K562 (cell line): ENCODE measurements around the gene TBL2. TPM values are rescaled to one million over a fixed set of nuclear protein-coding genes. Genes with fewer than 3 reads are reported as not detected.
A peak's percentile ranks its signal among the peaks of the same experiment; 100 is the strongest.

Experiments
- CBX3 ChIP-seq, 2 experiments: IDR thresholded peaks; 1 replicate in 1 of 2; 2 replicates in 1 of 2; pipeline ENCODE4 v1.6.1; 2012; ENCODE audit warnings: inconsistent platforms in 2 of 2, low read length in 2 of 2, borderline replicate concordance in 1 of 2, control low read depth in 1 of 2
- MTA3 ChIP-seq: fragments of 450-650 bp; formaldehyde crosslinking; IDR thresholded peaks from 2 replicates; pipeline ENCODE4 v1.6.1; 2017; ENCODE audit warnings: mild to moderate bottlenecking, borderline replicate concordance
- PML ChIP-seq: IDR thresholded peaks from 2 replicates; pipeline ENCODE4 v1.6.1; 2012; ENCODE audit warnings: low read length, inconsistent platforms
- POLR2G ChIP-seq: fragments of 200-400 bp; formaldehyde crosslinking; IDR thresholded peaks from 2 replicates; pipeline ENCODE4 v1.6.1; 2017; ENCODE audit warnings: low read depth, mild to moderate bottlenecking, antibody characterized with exemption, low read length, moderate library complexity
- RNF2 ChIP-seq: sonication (generic); IDR thresholded peaks from 2 replicates; pipeline ENCODE4 v1.6.1; 2016
- SAFB ChIP-seq: fragments of 200-400 bp; formaldehyde crosslinking; IDR thresholded peaks from 2 replicates; pipeline ENCODE4 v1.6.1; 2017; ENCODE audit warnings: low read depth, low read length, borderline replicate concordance
- SMARCE1 ChIP-seq: fragments of 450-650 bp; IDR thresholded peaks from 2 replicates; pipeline ENCODE4 v1.7.1; 2016; ENCODE audit warnings: mild to moderate bottlenecking
- SRSF7 ChIP-seq: fragments of 200-400 bp; formaldehyde crosslinking; optimal IDR thresholded peaks from 2 replicates; pipeline ENCODE3; 2017; ENCODE audit warnings: mild to moderate bottlenecking, low read depth, low read length
- TBL1XR1 ChIP-seq, 2 experiments: IDR thresholded peaks; 2 replicates each; pipeline ENCODE4 v1.6.1; 2012; ENCODE audit warnings: improper control_type of control experiment in 2 of 2, low read length in 2 of 2, mild to moderate bottlenecking in 1 of 2
- TRIM24 ChIP-seq, 2 experiments: fragments of 450-650 bp; IDR thresholded peaks; 2 replicates each; pipeline ENCODE4 v1.6.1; 2016
- ZFPM2 ChIP-seq: fragments of 250-450 bp; sonication (Bioruptor Pico); IDR thresholded peaks from 2 replicates; pipeline ENCODE4 v1.5.1; 2022; ENCODE audit warnings: mild to moderate bottlenecking
- polyA plus RNA-seq, 8 experiments: library from polyadenylated mRNA; depleted of rRNA in 4 of 8; stranded (reverse) in 5 of 8; unstranded in 3 of 8; fragments of >200 nt; fragmentation: Nextera tagmentation in 2 of 8; fragmentation: Illumina TruSeq in 1 of 8; extraction: Ambion mirVana in 2 of 8; extraction: Trizol in 1 of 8; gene quantifications; 2 replicates each; pipeline versions ENCODE4 v1.2.1 to v1.2.3, GENCODE V29; 2011 to 2014; ENCODE audit warnings: inconsistent platforms in 1 of 8, missing spikeins in 1 of 8
- total RNA-seq, 7 experiments: library from RNA; depleted of rRNA in 6 of 7; stranded (reverse); fragments of >200 nt in 6 of 7; fragmentation: Illumina TruSeq in 2 of 7; extraction: Trizol in 2 of 7; gene quantifications; 2 replicates each; pipeline versions ENCODE4 v1.2.1 to v1.2.3, GENCODE V29; 2011 to 2021; ENCODE audit warnings: low replicate concordance in 1 of 7
- TF ChIP-seq, protein P1 (sequence below), 2 experiments: IDR thresholded peaks; 2 replicates each; pipeline ENCODE4 v1.6.1; 2011; ENCODE audit warnings: borderline replicate concordance in 1 of 2, control low read depth in 1 of 2, low read depth in 1 of 2, low read length in 1 of 2, mild to moderate bottlenecking in 1 of 2, mixed read lengths in 1 of 2, moderate library complexity in 1 of 2; ENCODE audit not compliant: insufficient read depth in 1 of 2, insufficient read length in 1 of 2, poor library complexity in 1 of 2, severe bottlenecking in 1 of 2; ENCODE audit errors: extremely low read depth in 1 of 2
- TF ChIP-seq, protein P2 (sequence below), 3 experiments: fragments of 200-800 bp in 1 of 3; sonication (Bioruptor generic) in 1 of 3; sonication (generic) in 1 of 3; formaldehyde crosslinking in 1 of 3; IDR thresholded peaks; 2 replicates each; pipeline versions ENCODE4 v1.6.1 to v1.8.0; 2016 to 2022; ENCODE audit warnings: mild to moderate bottlenecking in 2 of 3, missing compliant biosample characterization in 2 of 3, missing genetic modification characterization in 2 of 3, missing genetic modification reagents in 1 of 3
- TF ChIP-seq, protein P3 (sequence below): sonication (generic); formaldehyde crosslinking; IDR thresholded peaks from 2 replicates; pipeline ENCODE4 v1.8.1; 2022; ENCODE audit warnings: missing genetic modification reagents
- TF ChIP-seq, protein P4 (sequence below): fragments of 200-800 bp; sonication (Bioruptor generic); IDR thresholded peaks from 2 replicates; pipeline ENCODE4 v1.6.1; 2017; ENCODE audit warnings: missing genetic modification characterization, missing compliant biosample characterization
- TF ChIP-seq, protein P5 (sequence below): fragments of 200-800 bp; sonication (Bioruptor generic); IDR thresholded peaks from 2 replicates; pipeline ENCODE4 v1.6.1; 2017; ENCODE audit warnings: missing genetic modification characterization, missing compliant biosample characterization
- TF ChIP-seq, protein P6 (sequence below): sonication (generic); formaldehyde crosslinking; IDR thresholded peaks from 2 replicates; pipeline ENCODE4 v1.8.1; 2023; ENCODE audit warnings: mild to moderate bottlenecking, missing genetic modification reagents

Gene TBL2
- total and polyA plus RNA-seq, 9 of the 15 experiments (the other 6 are each of a cell fraction or from before 2014, with no cell fraction given), result 2.5 to 123 (median 49.2) TPM

DNA sequence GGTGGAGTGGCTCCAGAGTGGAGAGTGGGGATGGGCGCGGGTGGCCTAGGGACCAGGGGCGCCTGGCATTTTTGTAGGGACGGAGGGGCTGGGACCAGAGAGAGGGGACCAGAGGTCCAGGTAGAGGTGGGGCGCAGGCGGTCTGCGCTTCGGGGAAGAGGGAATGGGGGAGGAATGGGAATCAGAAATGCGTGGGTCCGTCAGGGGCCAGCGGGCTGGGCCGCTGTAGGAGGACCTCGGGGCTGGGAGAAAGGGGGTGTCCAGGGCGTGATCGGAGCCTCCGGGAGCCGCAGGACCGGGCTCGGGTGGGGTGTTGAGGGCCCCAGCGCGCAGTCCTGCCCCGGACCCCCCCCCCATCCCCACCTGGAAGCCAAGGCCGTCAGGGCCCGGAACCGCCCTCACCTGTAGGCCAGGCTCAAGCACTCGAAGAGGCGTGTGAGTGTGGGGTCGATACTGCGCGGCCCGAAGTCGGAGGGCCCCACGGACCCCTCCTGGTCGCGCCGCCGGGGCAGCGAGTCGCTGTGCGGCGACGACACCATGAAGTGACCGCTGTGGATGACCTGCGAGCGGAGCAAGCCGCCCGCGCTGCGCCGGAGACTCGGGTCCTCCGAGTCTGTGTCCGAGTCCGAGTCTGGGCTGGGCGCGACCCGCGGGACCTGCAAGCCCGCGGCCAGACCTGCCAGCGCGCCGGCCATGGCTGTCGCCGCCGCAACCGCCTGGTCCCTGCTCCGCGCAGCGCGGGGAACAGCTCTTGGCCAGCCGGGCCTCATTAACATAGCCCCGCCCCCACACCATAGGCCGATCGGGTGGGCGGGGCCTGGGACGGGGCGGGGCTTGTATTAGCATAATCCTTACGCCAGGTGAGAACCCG lies 45.7 kb upstream of the TBL2 start, which contains the start of gene MLXIPL (continued):
- TF ChIP-seq, protein P1, sequence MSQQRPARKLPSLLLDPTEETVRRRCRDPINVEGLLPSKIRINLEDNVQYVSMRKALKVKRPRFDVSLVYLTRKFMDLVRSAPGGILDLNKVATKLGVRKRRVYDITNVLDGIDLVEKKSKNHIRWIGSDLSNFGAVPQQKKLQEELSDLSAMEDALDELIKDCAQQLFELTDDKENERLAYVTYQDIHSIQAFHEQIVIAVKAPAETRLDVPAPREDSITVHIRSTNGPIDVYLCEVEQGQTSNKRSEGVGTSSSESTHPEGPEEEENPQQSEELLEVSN (IDR thresholded peaks at IDR 0.05; ENCODE audit: borderline replicate concordance in 1 of 2, extremely low read depth in 1 of 2, insufficient read depth in 1 of 2, insufficient read length in 1 of 2, low read depth in 1 of 2, low read length in 1 of 2, poor library complexity in 1 of 2, severe bottlenecking in 1 of 2), result peak; percentile 81 to 96
- TF ChIP-seq MTA3 (peak; percentile 54; the same call in 1 of the 2 replicates), CBX3 (IDR thresholded peaks at IDR 0.05; ENCODE audit: borderline replicate concordance in 1 of 2, low read length in 2 of 2) (no peak), ZFPM2 (CRISPR knock-in tag) (no peak), SMARCE1 (no peak), RNF2 (peak; percentile 45; the same call in 1 of the 2 replicates), POLR2G (peak; percentile 98), TRIM24 (IDR thresholded peaks at IDR 0.05) (no peak), PML (peak; percentile 60; the same call in 1 of the 2 replicates), TBL1XR1 (IDR thresholded peaks at IDR 0.05; ENCODE audit: low read length in 2 of 2) (peak in 1 of 2 experiments; percentile 40; a peak in 1 of 4 replicates), SAFB (peak; percentile 58), SRSF7 (no peak)
- TF ChIP-seq, protein P2, sequence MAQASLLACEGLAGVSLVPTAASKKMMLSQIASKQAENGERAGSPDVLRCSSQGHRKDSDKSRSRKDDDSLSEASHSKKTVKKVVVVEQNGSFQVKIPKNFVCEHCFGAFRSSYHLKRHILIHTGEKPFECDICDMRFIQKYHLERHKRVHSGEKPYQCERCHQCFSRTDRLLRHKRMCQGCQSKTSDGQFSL (CRISPR knock-in tag; IDR thresholded peaks at IDR 0.05), result peak; percentile 89
- TF ChIP-seq, protein P2 (tag; IDR thresholded peaks at IDR 0.05), result peak in 1 of 2 experiments; percentile 68; a peak in 1 of 4 replicates
- TF ChIP-seq, protein P3, sequence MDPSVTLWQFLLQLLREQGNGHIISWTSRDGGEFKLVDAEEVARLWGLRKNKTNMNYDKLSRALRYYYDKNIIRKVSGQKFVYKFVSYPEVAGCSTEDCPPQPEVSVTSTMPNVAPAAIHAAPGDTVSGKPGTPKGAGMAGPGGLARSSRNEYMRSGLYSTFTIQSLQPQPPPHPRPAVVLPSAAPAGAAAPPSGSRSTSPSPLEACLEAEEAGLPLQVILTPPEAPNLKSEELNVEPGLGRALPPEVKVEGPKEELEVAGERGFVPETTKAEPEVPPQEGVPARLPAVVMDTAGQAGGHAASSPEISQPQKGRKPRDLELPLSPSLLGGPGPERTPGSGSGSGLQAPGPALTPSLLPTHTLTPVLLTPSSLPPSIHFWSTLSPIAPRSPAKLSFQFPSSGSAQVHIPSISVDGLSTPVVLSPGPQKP, result no peak
- TF ChIP-seq, protein P4, sequence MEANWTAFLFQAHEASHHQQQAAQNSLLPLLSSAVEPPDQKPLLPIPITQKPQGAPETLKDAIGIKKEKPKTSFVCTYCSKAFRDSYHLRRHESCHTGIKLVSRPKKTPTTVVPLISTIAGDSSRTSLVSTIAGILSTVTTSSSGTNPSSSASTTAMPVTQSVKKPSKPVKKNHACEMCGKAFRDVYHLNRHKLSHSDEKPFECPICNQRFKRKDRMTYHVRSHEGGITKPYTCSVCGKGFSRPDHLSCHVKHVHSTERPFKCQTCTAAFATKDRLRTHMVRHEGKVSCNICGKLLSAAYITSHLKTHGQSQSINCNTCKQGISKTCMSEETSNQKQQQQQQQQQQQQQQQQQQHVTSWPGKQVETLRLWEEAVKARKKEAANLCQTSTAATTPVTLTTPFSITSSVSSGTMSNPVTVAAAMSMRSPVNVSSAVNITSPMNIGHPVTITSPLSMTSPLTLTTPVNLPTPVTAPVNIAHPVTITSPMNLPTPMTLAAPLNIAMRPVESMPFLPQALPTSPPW (CRISPR knock-in tag), result peak; percentile 19; the same call in 1 of the 2 replicates
- TF ChIP-seq, protein P5, sequence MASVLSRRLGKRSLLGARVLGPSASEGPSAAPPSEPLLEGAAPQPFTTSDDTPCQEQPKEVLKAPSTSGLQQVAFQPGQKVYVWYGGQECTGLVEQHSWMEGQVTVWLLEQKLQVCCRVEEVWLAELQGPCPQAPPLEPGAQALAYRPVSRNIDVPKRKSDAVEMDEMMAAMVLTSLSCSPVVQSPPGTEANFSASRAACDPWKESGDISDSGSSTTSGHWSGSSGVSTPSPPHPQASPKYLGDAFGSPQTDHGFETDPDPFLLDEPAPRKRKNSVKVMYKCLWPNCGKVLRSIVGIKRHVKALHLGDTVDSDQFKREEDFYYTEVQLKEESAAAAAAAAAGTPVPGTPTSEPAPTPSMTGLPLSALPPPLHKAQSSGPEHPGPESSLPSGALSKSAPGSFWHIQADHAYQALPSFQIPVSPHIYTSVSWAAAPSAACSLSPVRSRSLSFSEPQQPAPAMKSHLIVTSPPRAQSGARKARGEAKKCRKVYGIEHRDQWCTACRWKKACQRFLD (CRISPR knock-in tag), result peak; percentile 32; the same call in 1 of the 2 replicates
- TF ChIP-seq, protein P6, sequence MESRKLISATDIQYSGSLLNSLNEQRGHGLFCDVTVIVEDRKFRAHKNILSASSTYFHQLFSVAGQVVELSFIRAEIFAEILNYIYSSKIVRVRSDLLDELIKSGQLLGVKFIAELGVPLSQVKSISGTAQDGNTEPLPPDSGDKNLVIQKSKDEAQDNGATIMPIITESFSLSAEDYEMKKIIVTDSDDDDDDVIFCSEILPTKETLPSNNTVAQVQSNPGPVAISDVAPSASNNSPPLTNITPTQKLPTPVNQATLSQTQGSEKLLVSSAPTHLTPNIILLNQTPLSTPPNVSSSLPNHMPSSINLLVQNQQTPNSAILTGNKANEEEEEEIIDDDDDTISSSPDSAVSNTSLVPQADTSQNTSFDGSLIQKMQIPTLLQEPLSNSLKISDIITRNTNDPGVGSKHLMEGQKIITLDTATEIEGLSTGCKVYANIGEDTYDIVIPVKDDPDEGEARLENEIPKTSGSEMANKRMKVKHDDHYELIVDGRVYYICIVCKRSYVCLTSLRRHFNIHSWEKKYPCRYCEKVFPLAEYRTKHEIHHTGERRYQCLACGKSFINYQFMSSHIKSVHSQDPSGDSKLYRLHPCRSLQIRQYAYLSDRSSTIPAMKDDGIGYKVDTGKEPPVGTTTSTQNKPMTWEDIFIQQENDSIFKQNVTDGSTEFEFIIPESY, result 0 out of 2 replicates have a peak, but pooled peaks have one; percentile 7
